ENCODE measurements around the gene ZNF20.
A peak's percentile ranks its signal among the peaks of the same experiment; 100 is the strongest.

ZNF20 gene

GRCh38 chr19:12139885-12140544, at the start of gene ZNF20:
Gene ZNF20, minus strand, starts transcription at chr19:12140350. Its CDS starts 168 bp downstream, at chr19:12140182.
- DNase-seq (ENCODE audit: low spot score) = peak; percentile 87

- DNase-seq (ENCODE audit: low spot score) = no peak
Observed at GRCh38 chr19:12187625-12188024, 47.5 kb upstream of the ZNF20 start.

- no peak for DNase-seq (ENCODE audit: low spot score)
Observed at GRCh38 chr19:12180377-12180776, 40.2 kb upstream of the ZNF20 start.

- DNase-seq (ENCODE audit: low spot score) = no peak
Observed at GRCh38 chr19:12166626-12167025, 26.5 kb upstream of the ZNF20 start.

GRCh38 chr19:12163826-12164225, 23.7 kb upstream of the ZNF20 start:
- no peak for DNase-seq (ENCODE audit: low spot score)

GRCh38 chr19:12162882-12163806, 23.0 kb upstream of the ZNF20 start, which contains the start of gene ZNF136:
Gene ZNF136, plus strand, starts transcription at chr19:12163096. Its CDS starts 108 bp downstream, at chr19:12163204.
- DNase-seq (ENCODE audit: low spot score) = peak; percentile 63

- no peak for DNase-seq (ENCODE audit: low spot score)
Observed at GRCh38 chr19:12162513-12162881, 22.3 kb upstream of the ZNF20 start.

GRCh38 chr19:12159773-12160414, 19.7 kb upstream of the ZNF20 start:
- no peak for DNase-seq (ENCODE audit: low spot score)

- no peak for DNase-seq (ENCODE audit: low spot score)
Observed at GRCh38 chr19:12156223-12157058, 16.3 kb upstream of the ZNF20 start, which contains the start of gene ZNF625. Gene ZNF625, minus strand, starts transcription at chr19:12156734. Its CDS starts 176 bp downstream, at chr19:12156558.

GRCh38 chr19:12155324-12155860, 15.2 kb upstream of the ZNF20 start:
- DNase-seq (ENCODE audit: low spot score) = no peak

GRCh38 chr19:12145348-12145747, 5.2 kb upstream of the ZNF20 start:
- no peak for DNase-seq (ENCODE audit: low spot score)

- no peak for DNase-seq (ENCODE audit: low spot score)
Observed at GRCh38 chr19:12141405-12141736, 1.2 kb upstream of the ZNF20 start.

GRCh38 chr19:12140545-12141404, 625 bp upstream of the ZNF20 start:
- DNase-seq (ENCODE audit: low spot score) = peak; percentile 86

- no peak for DNase-seq (ENCODE audit: low spot score)
Observed at GRCh38 chr19:12139269-12139668, 881 bp downstream of the ZNF20 start.

- DNase-seq (ENCODE audit: low spot score) = no peak
Observed at GRCh38 chr19:12137221-12137940, 2.8 kb downstream of the ZNF20 start.

GRCh38 chr19:12133069-12133468, 7.1 kb downstream of the ZNF20 start:
- DNase-seq (ENCODE audit: low spot score) = no peak

- no peak for DNase-seq (ENCODE audit: low spot score)
Observed at GRCh38 chr19:12126707-12127106, 13.4 kb downstream of the ZNF20 start.

GRCh38 chr19:12117201-12117970, 22.8 kb downstream of the ZNF20 start:
- DNase-seq (ENCODE audit: low spot score) = no peak

GRCh38 chr19:12113121-12113520, 27.0 kb downstream of the ZNF20 start:
- no peak for DNase-seq (ENCODE audit: low spot score)

All from hematopoietic multipotent progenitor cell treated with erythropoietin and hydrocortisone succinate and interleukin-3 and kit ligand, for 17 days (in vitro differentiated cells).